Caco-2 (cell line): Measurements from ENCODE around the gene FLT3. TPM values are rescaled to one million over a fixed set of nuclear protein-coding genes. Genes with fewer than 3 reads are reported as not detected.

ENCODE experiments used
- BruUV-seq: library from RNA; stranded (reverse); fragments of 400-500 nt; replicated peaks from 2 replicates; lab custom pipeline; 2021; lab: Mats Ljungman, UMichigan
- CTCF ChIA-PET: fragments of 300-600 bp; sonication (Branson Sonifier 250); formaldehyde crosslinking; loops from one replicate; lab custom pipeline; 2022; ENCODE audit warnings: antibody characterized with exemption; lab: Charles Lee
- POLR2A ChIA-PET: fragments of 300-600 bp; sonication (Branson Sonifier 250); formaldehyde crosslinking; loops from one replicate; lab custom pipeline; 2022; ENCODE audit warnings: antibody characterized with exemption; lab: Charles Lee
- DNase-seq, 2 experiments: peaks; one replicate each; pipeline versions ENCODE4 v3.0.0 to v3.0.0-alpha.2; 2020 to 2022
- H3K27me3 ChIP-seq: replicated peaks from 2 replicates; pipeline ENCODE4 v1.6.0; 2011; ENCODE audit warnings: low read length; ENCODE audit not compliant: control insufficient read depth, insufficient read depth
- H3K36me3 ChIP-seq: 2 replicates; pipeline ENCODE4 v1.5.1; 2011; ENCODE audit warnings: low read length; ENCODE audit not compliant: control insufficient read depth, insufficient read depth
- H3K4me1 ChIP-seq: fragments of 250-450 bp; sonication (Bioruptor Pico); 2 replicates; pipeline ENCODE4 v1.5.1; 2020; ENCODE audit warnings: mild to moderate bottlenecking
- H3K4me3 ChIP-seq: 2 replicates; pipeline ENCODE4 v1.5.1; 2011; ENCODE audit warnings: low read depth, mild to moderate bottlenecking, control low read depth, low read length
- H3K9me3 ChIP-seq: fragments of 250-450 bp; sonication (Bioruptor Pico); 2 replicates; pipeline ENCODE4 v1.5.1; 2020; ENCODE audit warnings: mild to moderate bottlenecking, moderate library complexity
- H3K27ac Mint-ChIP-seq: one replicate; pipeline ENCODE4 v1.8.0; 2022; ENCODE audit warnings: mixed read lengths; ENCODE audit not compliant: unreplicated experiment
- H3K27me3 Mint-ChIP-seq: one replicate; pipeline ENCODE4 v1.8.0; 2022; ENCODE audit warnings: mixed read lengths; ENCODE audit not compliant: insufficient read depth, unreplicated experiment
- H3K36me3 Mint-ChIP-seq: one replicate; pipeline ENCODE4 v1.8.0; 2022; ENCODE audit warnings: mild to moderate bottlenecking, mixed read lengths; ENCODE audit not compliant: insufficient read depth, unreplicated experiment
- H3K4me1 Mint-ChIP-seq: one replicate; pipeline ENCODE4 v1.8.0; 2022; ENCODE audit warnings: low read depth, mixed read lengths; ENCODE audit not compliant: unreplicated experiment
- H3K4me3 Mint-ChIP-seq: one replicate; pipeline ENCODE4 v1.8.0; 2022; ENCODE audit warnings: mild to moderate bottlenecking, moderate library complexity, mixed read lengths; ENCODE audit not compliant: unreplicated experiment
- H3K9me3 Mint-ChIP-seq: one replicate; pipeline ENCODE4 v1.8.0; 2022; ENCODE audit warnings: mixed read lengths; ENCODE audit not compliant: unreplicated experiment
- CTCF ChIP-seq, 2 experiments: fragments of 200-600 bp in 1 of 2; IDR thresholded peaks; 1 replicate in 1 of 2; 2 replicates in 1 of 2; pipeline versions ENCODE4 v1.5.1 to v1.8.0; 2011 to 2022; ENCODE audit warnings: antibody characterized with exemption in 1 of 2, control low read depth in 1 of 2, inconsistent platforms in 1 of 2, low read depth in 1 of 2, low read length in 1 of 2, mild to moderate bottlenecking in 1 of 2, moderate library complexity in 1 of 2; ENCODE audit not compliant: insufficient read depth in 1 of 2, severe bottlenecking in 1 of 2, unreplicated experiment in 1 of 2
- intact Hi-C: fragments of 100-400 bp; cut with micrococcal nuclease; formaldehyde crosslinking; loops from one replicate; pipeline ENCODE4 v1.10.0; 2022; ENCODE audit not compliant: unreplicated experiment
- total RNA-seq: library from RNA; stranded (reverse); gene quantifications from 2 replicates; pipeline ENCODE4 v1.2.3, GENCODE V29; 2022

Gene FLT3
- total RNA-seq, 1 experiment from 2014 or later = 0.09 TPM

DNA sequence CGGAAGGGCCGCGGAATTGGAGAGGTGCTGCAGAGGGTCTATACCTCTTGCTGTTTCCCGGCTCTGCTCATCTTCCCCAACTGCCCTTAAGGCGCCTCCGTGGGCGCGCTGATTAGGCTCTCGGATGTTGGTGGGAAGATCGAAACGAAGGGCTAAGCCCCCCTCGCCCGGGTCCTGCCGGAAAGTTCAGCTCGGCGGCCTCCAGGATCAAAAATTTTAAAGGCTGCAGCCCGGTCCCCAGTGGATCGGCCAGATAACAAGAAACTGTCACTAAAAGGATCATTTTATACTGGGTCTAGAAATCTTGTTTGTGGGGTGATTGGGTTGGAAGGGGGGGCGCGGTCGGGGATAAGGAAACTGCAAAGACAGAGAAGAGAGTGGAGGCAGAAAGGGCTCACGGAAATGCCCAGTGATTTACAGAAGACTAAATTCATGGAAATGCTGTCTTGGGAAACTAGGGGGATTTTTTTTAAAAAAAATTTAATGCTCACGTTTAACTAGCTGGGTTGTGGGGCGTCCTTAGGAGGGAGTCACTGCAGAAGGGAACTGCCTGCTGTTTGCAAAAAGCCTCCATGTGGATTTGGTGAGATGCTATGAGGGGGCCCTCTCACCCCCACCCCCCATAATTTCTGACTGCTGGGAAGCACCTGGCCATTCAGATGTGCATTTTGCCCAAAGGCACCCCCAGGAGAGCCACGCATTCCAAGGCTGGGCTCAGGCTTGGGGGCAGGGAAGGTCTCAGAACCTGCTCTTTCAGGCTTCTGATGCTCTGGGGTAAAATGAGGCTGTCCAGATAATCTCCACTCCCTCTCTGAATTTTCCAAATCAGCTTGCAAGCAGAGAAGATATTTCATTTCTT, 138.9 kb downstream of the FLT3 start:
- intact Hi-C loops = loop anchor here (2.0 kb wide), 1 partner anchor 17 kb away; no protein-coding TSS in a partner anchor
- peak overlapping the region; percentile 66 for H3K27ac Mint-ChIP-seq
- peaks cover 66% of the 10 kb centered on the region for H3K36me3 Mint-ChIP-seq
- peaks cover 25% of the 10 kb centered on the region for H3K4me1 Mint-ChIP-seq
- no peak for DNase-seq
- ChIA-PET POLR2A (interaction anchor here (0.5 to 1.9 kb wide), 5 partner anchors 8 to 155 kb away, joined by 4 to 16 read pairs (median 4); partner anchors contain the start of gene CDX2), CTCF (interaction anchor here (0.6 to 1.7 kb wide), 9 partner anchors 7 to 135 kb away, joined by 3 to 12 read pairs (median 4); partner anchors contain the start of gene CDX2)
- no TSS peak for BruUV-seq
- H3K36me3 ChIP-seq = peaks cover 6% of the 10 kb centered on the region
- no peaks in the 10 kb centered on the region for H3K9me3 ChIP-seq
- peak overlapping the region; percentile 34 for H3K4me3 ChIP-seq
- H3K27me3 Mint-ChIP-seq = no peaks in the 10 kb centered on the region
- no peaks in the 10 kb centered on the region for H3K9me3 Mint-ChIP-seq
- H3K4me1 ChIP-seq = peaks cover 79% of the 10 kb centered on the region
- H3K4me3 Mint-ChIP-seq = peak overlapping the region; percentile 52
- no peaks in the 10 kb centered on the region for H3K27me3 ChIP-seq
- no peak for TF ChIP-seq CTCF (IDR thresholded peaks at IDR 0.05; ENCODE audit: insufficient read depth in 1 of 2, low read depth in 1 of 2, low read length in 1 of 2, severe bottlenecking in 1 of 2, unreplicated experiment in 1 of 2)

- ChIA-PET CTCF (interaction anchor here (0.6 to 1.7 kb wide), 8 partner anchors 9 to 598 kb away, joined by 3 to 12 read pairs (median 4); partner anchors contain the start of gene CDX2), POLR2A (interaction anchor here (0.6 to 1.9 kb wide), 6 partner anchors 9 to 1004 kb away, joined by 3 to 16 read pairs (median 4); partner anchors contain the start of genes CDX2 and URAD)
- H3K27ac Mint-ChIP-seq = peak overlapping the region; percentile 66
- peak overlapping the region; percentile 52 for H3K4me3 Mint-ChIP-seq
- intact Hi-C loops = loop anchor here (1.0 to 2.0 kb wide), 3 partner anchors 9 to 38 kb away; partner anchors contain the start of gene CDX2
- H3K36me3 Mint-ChIP-seq = peaks cover 57% of the 10 kb centered on the region
- H3K36me3 ChIP-seq = peaks cover 6% of the 10 kb centered on the region
- H3K9me3 Mint-ChIP-seq = no peaks in the 10 kb centered on the region
- H3K27me3 Mint-ChIP-seq = no peaks in the 10 kb centered on the region
- peaks cover 88% of the 10 kb centered on the region for H3K4me1 ChIP-seq
- peak; percentile 96 for DNase-seq
- H3K9me3 ChIP-seq = no peaks in the 10 kb centered on the region
- TF ChIP-seq CTCF (IDR thresholded peaks at IDR 0.05; ENCODE audit: insufficient read depth in 1 of 2, low read depth in 1 of 2, low read length in 1 of 2, severe bottlenecking in 1 of 2, unreplicated experiment in 1 of 2) = peak; percentile 73 to 78
- no TSS peak for BruUV-seq
- H3K4me1 Mint-ChIP-seq = peaks cover 32% of the 10 kb centered on the region
- H3K27me3 ChIP-seq = no peaks in the 10 kb centered on the region
- peak overlapping the region; percentile 35 for H3K4me3 ChIP-seq
Observed at GRCh38 chr13:27960362-27961226, 139.8 kb downstream of the FLT3 start.
